K562 (cell line): ENCODE measurements around the gene DUSP21. TPM values are rescaled to one million over a fixed set of nuclear protein-coding genes. Genes with fewer than 3 reads are reported as not detected.

Source experiments
- ATAC-seq: fragments of 200-7000 bp; cut with Tn5 transposase; 3 replicates; pipeline ENCODE4 v1.9.1; 2020; ENCODE audit warnings: moderate library complexity
- BruUV-seq: library from RNA; stranded (reverse); fragments of 400-500 nt; replicated peaks from 2 replicates; lab custom pipeline; 2021; lab: Mats Ljungman, UMichigan
- CTCF ChIA-PET: fragments of 300-600 bp; formaldehyde crosslinking; extraction: SDS; loops from one replicate; lab custom pipeline; 2021; ENCODE audit warnings: low intra/inter-chr PET ratio; lab: Yijun Ruan, JAX
- POLR2A ChIA-PET: fragments of 300-600, 350-650 bp; sonication (Branson Sonifier 250); formaldehyde crosslinking; extraction: SDS; loops from one replicate; lab custom pipeline; 2021; ENCODE audit warnings: antibody characterized with exemption, inconsistent platforms; lab: Yijun Ruan, JAX
- DNase-seq, 4 experiments: peaks; one replicate each; pipeline versions ENCODE4 v3.0.0 to v3.0.0-alpha.2; 2011 to 2018; ENCODE audit warnings: low spot score in 3 of 4, mixed read lengths in 3 of 4; ENCODE audit errors: extremely low read depth in 1 of 4
- FAIRE-seq: peaks from 2 replicates; lab custom pipeline; 2011; peaks lifted over from hg19 to GRCh38; lab: Jason Lieb, UNC
- H2AFZ ChIP-seq: 2 replicates; pipeline ENCODE4 v1.6.0; 2011; ENCODE audit warnings: low read depth, low read length, control low read depth, inconsistent platforms
- H3K27ac ChIP-seq: fragments of 200-600 bp; 3 replicates; pipeline ENCODE4 v1.8.0; 2011; ENCODE audit warnings: low read depth, mild to moderate bottlenecking, control low read depth, inconsistent platforms, low read length, moderate library complexity, mixed read lengths; ENCODE audit errors: extremely low read depth
- H3K27me3 ChIP-seq, 2 experiments: fragments of 300-600 bp in 1 of 2; 2 replicates in 1 of 2; 3 replicates in 1 of 2; pipeline versions ENCODE4 v1.6.0 to v1.8.0; 2011; ENCODE audit warnings: inconsistent platforms in 2 of 2, low read length in 2 of 2, mild to moderate bottlenecking in 1 of 2, mixed read lengths in 1 of 2, moderate library complexity in 1 of 2; ENCODE audit not compliant: control insufficient read depth in 2 of 2, insufficient read depth in 2 of 2
- H3K36me3 ChIP-seq: fragments of 300-600 bp; 3 replicates; pipeline ENCODE4 v1.8.0; 2011; ENCODE audit warnings: mild to moderate bottlenecking, low read length, inconsistent platforms; ENCODE audit not compliant: control insufficient read depth, insufficient read depth
- H3K4me1 ChIP-seq, 2 experiments: fragments of 200-600 bp in 1 of 2; replicated peaks in 1 of 2; 2 replicates in 1 of 2; 3 replicates in 1 of 2; pipeline versions ENCODE4 v1.5.1 to v1.8.0; 2011; ENCODE audit warnings: inconsistent platforms in 2 of 2, low read length in 2 of 2, mild to moderate bottlenecking in 1 of 2, mixed read lengths in 1 of 2, moderate library complexity in 1 of 2; ENCODE audit not compliant: control insufficient read depth in 2 of 2, insufficient read depth in 2 of 2
- H3K4me2 ChIP-seq: 2 replicates; pipeline ENCODE4 v1.6.1; 2011; ENCODE audit warnings: low read length, control low read depth, inconsistent platforms, mixed read lengths; ENCODE audit not compliant: insufficient read depth
- H3K4me3 ChIP-seq: fragments of 200-600 bp; sonication (generic), shearing (Covaris generic); 2 replicates; pipeline ENCODE4 v1.5.1; 2016; ENCODE audit warnings: control low read depth, inconsistent platforms
- H3K79me2 ChIP-seq: fragments of 200-600 bp; 3 replicates; pipeline ENCODE4 v1.8.0; 2011; ENCODE audit warnings: low read length, inconsistent platforms; ENCODE audit not compliant: control insufficient read depth, insufficient read depth
- H3K9ac ChIP-seq, 2 experiments: 2 replicates each; pipeline versions ENCODE4 v1.6.0 to v1.6.1; 2011; ENCODE audit warnings: low read depth in 2 of 2, low read length in 2 of 2, control low read depth in 1 of 2, inconsistent platforms in 1 of 2, mild to moderate bottlenecking in 1 of 2, mixed read lengths in 1 of 2; ENCODE audit not compliant: insufficient read depth in 1 of 2
- H3K9me1 ChIP-seq: one replicate; pipeline ENCODE4 v1.6.0; 2011; ENCODE audit warnings: inconsistent platforms, mild to moderate bottlenecking, low read length, moderate library complexity; ENCODE audit not compliant: control insufficient read depth, insufficient read depth
- H3K9me3 ChIP-seq: replicated peaks from 2 replicates; pipeline ENCODE4 v1.5.1; 2011; ENCODE audit warnings: low read depth, low read length, inconsistent platforms; ENCODE audit not compliant: control insufficient read depth, insufficient read depth
- H4K20me1 ChIP-seq: replicated peaks from 2 replicates; pipeline ENCODE4 v1.6.1; 2011; ENCODE audit warnings: low read length, inconsistent platforms, mixed read lengths; ENCODE audit not compliant: control insufficient read depth, insufficient read depth
- ARNT ChIP-seq, 2 experiments: fragments of 450-650 bp; IDR thresholded peaks; 2 replicates each; pipeline ENCODE4 v1.6.1; 2016; ENCODE audit warnings: mild to moderate bottlenecking in 1 of 2
- CHD1 ChIP-seq: fragments of 200-600 bp; sonication (generic); IDR thresholded peaks from one replicate; pipeline ENCODE4 v1.6.1; 2012; ENCODE audit warnings: mild to moderate bottlenecking, moderate library complexity, low read length, inconsistent platforms
- NCOA2 ChIP-seq, 2 experiments: fragments of 450-650 bp; IDR thresholded peaks; 2 replicates each; pipeline ENCODE4 v1.6.1; 2018; ENCODE audit warnings: mild to moderate bottlenecking in 2 of 2, moderate library complexity in 1 of 2; ENCODE audit not compliant: partially characterized antibody in 2 of 2
- SIX5 ChIP-seq, 2 experiments: IDR thresholded peaks; 2 replicates each; pipeline ENCODE4 v1.6.1; 2011; ENCODE audit warnings: low read length in 2 of 2, borderline replicate concordance in 1 of 2, low read depth in 1 of 2, mild to moderate bottlenecking in 1 of 2, moderate library complexity in 1 of 2; ENCODE audit not compliant: insufficient read depth in 1 of 2
- TAF1 ChIP-seq: IDR thresholded peaks from 2 replicates; pipeline ENCODE4 v1.6.1; 2011; ENCODE audit warnings: mild to moderate bottlenecking, low read length, moderate library complexity; ENCODE audit not compliant: insufficient read depth, control insufficient read depth, severe bottlenecking; ENCODE audit errors: extremely low read depth
- UBTF ChIP-seq, 2 experiments: IDR thresholded peaks; 2 replicates each; pipeline ENCODE4 v1.6.1; 2012; ENCODE audit warnings: improper control_type of control experiment in 2 of 2, low read depth in 2 of 2, low read length in 2 of 2, borderline replicate concordance in 1 of 2
- ZNF740 ChIP-seq, 3 experiments: fragments of 200-800 bp in 1 of 3; sonication (Bioruptor generic) in 1 of 3; sonication (generic) in 1 of 3; formaldehyde crosslinking in 1 of 3; IDR thresholded peaks; 2 replicates each; pipeline versions ENCODE4 v1.6.1 to v1.8.0; 2016 to 2022; ENCODE audit warnings: mild to moderate bottlenecking in 2 of 3, missing compliant biosample characterization in 2 of 3, missing genetic modification characterization in 2 of 3, missing genetic modification reagents in 1 of 3
- WGBS: fragments of 100-300 bp; shearing (Covaris generic); methylation state at CpG from one replicate; pipeline ENCODE4 v1.1.6; 2016; ENCODE audit warnings: low coverage, mixed read lengths; ENCODE audit not compliant: insufficient coverage; ENCODE audit errors: missing lambda C conversion rate; 5-methylcytosine and 5-hydroxymethylcytosine counted together
- in situ Hi-C: fragments of 300-500 bp; cut with MboI; formaldehyde crosslinking; loops from 4 replicates; pipeline ENCODE4 v1.15.0; 2018; ENCODE audit warnings: inconsistent platforms, mixed read lengths
- intact Hi-C: fragments of 100-400 bp; cut with micrococcal nuclease; formaldehyde crosslinking; loops from 2 replicates; pipeline ENCODE4 v1.14.2; 2022
- polyA plus RNA-seq, 8 experiments: library from polyadenylated mRNA; depleted of rRNA in 4 of 8; stranded (reverse) in 5 of 8; unstranded in 3 of 8; fragments of >200 nt; fragmentation: Nextera tagmentation in 2 of 8; fragmentation: Illumina TruSeq in 1 of 8; extraction: Ambion mirVana in 2 of 8; extraction: Trizol in 1 of 8; gene quantifications; 2 replicates each; pipeline versions ENCODE4 v1.2.1 to v1.2.3, GENCODE V29; 2011 to 2014; ENCODE audit warnings: inconsistent platforms in 1 of 8, missing spikeins in 1 of 8
- total RNA-seq, 7 experiments: library from RNA; depleted of rRNA in 6 of 7; stranded (reverse); fragments of >200 nt in 6 of 7; fragmentation: Illumina TruSeq in 2 of 7; extraction: Trizol in 2 of 7; gene quantifications; 2 replicates each; pipeline versions ENCODE4 v1.2.1 to v1.2.3, GENCODE V29; 2011 to 2021; ENCODE audit warnings: low replicate concordance in 1 of 7
- TF ChIP-seq, protein P1 (sequence below): fragments of 150-350 bp; conservative IDR thresholded peaks from 2 replicates; pipeline ENCODE4 v1.6.1; 2014; ENCODE audit warnings: low read length
- TF ChIP-seq, protein P2 (sequence below): fragments of 450-650 bp; IDR thresholded peaks from 2 replicates; pipeline ENCODE4 v1.6.1; 2016

The DUSP21 gene
- total and polyA plus RNA-seq, 9 of the 15 experiments (the other 6 are each of a cell fraction or from before 2014, with no cell fraction given), result 0.14 to 2.5 (median 1.3) TPM

GRCh38 chrX:44874420-44875184, 30.8 kb downstream of the DUSP21 start:
- DNase-seq (peak; percentile 31 to 76 (median 60)), ATAC-seq (peak; percentile 58), FAIRE-seq (peak; percentile 75)
- in situ Hi-C loops (no loop called here), intact Hi-C loops (loop anchor here (5.0 kb wide), 1 partner anchor 198 kb away; no protein-coding TSS in a partner anchor)
- CTCF ChIA-PET, result no interaction called here
- POLR2A ChIA-PET, result interaction anchor here (0.6 to 3.2 kb wide), 8 partner anchors 8 to 533 kb away, joined by 3 to 11 read pairs (median 4); partner anchors contain the start of gene DUSP21
- Histone ChIP-seq H3K9ac (peak overlapping the region; percentile 89 to 99), H3K79me2 (peaks cover 80% of the 10 kb centered on the region), H3K4me3 (peak overlapping the region; percentile 99), H3K27ac (peak overlapping the region; percentile 93), H3K36me3 (peaks cover 14% of the 10 kb centered on the region), H3K27me3 (no peaks in the 10 kb centered on the region), H3K9me1 (no peaks in the 10 kb centered on the region), H3K4me2 (peak overlapping the region; percentile 88), H4K20me1 (peaks cover 7% of the 10 kb centered on the region), H2AFZ (peak overlapping the region; percentile 74), H3K4me1 (peaks cover 0 to 14% of the 10 kb centered on the region in 2 experiments; a peak in 4 of 5 replicates), H3K9me3 (no peaks in the 10 kb centered on the region)
- TSS peak; percentile 47 for BruUV-seq
- WGBS, result 0% methylated on average over 10 of the region's 14 CpGs
- TF ChIP-seq SIX5 (IDR thresholded peaks at IDR 0.05; ENCODE audit: borderline replicate concordance in 1 of 2, insufficient read depth in 1 of 2, low read depth in 1 of 2, low read length in 2 of 2), result no peak
- peak; percentile 35 for TF ChIP-seq TAF1
- TF ChIP-seq CHD1, result peak; percentile 20
- no peak for TF ChIP-seq ZNF740 (CRISPR knock-in tag; IDR thresholded peaks at IDR 0.05)
- TF ChIP-seq ZNF740 (tag; IDR thresholded peaks at IDR 0.05), result peak in 1 of 2 experiments; percentile 59; a peak in 1 of 4 replicates
- no peak for TF ChIP-seq ARNT (IDR thresholded peaks at IDR 0.05)
- TF ChIP-seq, protein P1, sequence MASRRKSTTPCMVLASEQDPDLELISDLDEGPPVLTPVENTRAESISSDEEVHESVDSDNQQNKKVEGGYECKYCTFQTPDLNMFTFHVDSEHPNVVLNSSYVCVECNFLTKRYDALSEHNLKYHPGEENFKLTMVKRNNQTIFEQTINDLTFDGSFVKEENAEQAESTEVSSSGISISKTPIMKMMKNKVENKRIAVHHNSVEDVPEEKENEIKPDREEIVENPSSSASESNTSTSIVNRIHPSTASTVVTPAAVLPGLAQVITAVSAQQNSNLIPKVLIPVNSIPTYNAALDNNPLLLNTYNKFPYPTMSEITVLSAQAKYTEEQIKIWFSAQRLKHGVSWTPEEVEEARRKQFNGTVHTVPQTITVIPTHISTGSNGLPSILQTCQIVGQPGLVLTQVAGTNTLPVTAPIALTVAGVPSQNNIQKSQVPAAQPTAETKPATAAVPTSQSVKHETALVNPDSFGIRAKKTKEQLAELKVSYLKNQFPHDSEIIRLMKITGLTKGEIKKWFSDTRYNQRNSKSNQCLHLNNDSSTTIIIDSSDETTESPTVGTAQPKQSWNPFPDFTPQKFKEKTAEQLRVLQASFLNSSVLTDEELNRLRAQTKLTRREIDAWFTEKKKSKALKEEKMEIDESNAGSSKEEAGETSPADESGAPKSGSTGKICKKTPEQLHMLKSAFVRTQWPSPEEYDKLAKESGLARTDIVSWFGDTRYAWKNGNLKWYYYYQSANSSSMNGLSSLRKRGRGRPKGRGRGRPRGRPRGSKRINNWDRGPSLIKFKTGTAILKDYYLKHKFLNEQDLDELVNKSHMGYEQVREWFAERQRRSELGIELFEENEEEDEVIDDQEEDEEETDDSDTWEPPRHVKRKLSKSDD, result peak; percentile 26; the same call in 1 of the 2 replicates
- TF ChIP-seq NCOA2 (IDR thresholded peaks at IDR 0.05; ENCODE audit: partially characterized antibody in 2 of 2), result no peak
- TF ChIP-seq UBTF (IDR thresholded peaks at IDR 0.05; ENCODE audit: borderline replicate concordance in 1 of 2, low read depth in 2 of 2, low read length in 2 of 2), result 0 out of 4 replicates have a peak, but pooled peaks of 1 of the 2 experiments have one; percentile 23
- TF ChIP-seq, protein P2, sequence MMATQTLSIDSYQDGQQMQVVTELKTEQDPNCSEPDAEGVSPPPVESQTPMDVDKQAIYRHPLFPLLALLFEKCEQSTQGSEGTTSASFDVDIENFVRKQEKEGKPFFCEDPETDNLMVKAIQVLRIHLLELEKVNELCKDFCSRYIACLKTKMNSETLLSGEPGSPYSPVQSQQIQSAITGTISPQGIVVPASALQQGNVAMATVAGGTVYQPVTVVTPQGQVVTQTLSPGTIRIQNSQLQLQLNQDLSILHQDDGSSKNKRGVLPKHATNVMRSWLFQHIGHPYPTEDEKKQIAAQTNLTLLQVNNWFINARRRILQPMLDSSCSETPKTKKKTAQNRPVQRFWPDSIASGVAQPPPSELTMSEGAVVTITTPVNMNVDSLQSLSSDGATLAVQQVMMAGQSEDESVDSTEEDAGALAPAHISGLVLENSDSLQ, result peak; percentile 45
